GM21529 (cell line): ENCODE measurements around the gene CASD1.

Experiments used
- ATAC-seq: cut with Tn5 transposase; IDR thresholded peaks from one replicate; pipeline ENCODE4 v1.9.1; 2021; ENCODE audit not compliant: unreplicated experiment

CASD1 gene

DNA sequence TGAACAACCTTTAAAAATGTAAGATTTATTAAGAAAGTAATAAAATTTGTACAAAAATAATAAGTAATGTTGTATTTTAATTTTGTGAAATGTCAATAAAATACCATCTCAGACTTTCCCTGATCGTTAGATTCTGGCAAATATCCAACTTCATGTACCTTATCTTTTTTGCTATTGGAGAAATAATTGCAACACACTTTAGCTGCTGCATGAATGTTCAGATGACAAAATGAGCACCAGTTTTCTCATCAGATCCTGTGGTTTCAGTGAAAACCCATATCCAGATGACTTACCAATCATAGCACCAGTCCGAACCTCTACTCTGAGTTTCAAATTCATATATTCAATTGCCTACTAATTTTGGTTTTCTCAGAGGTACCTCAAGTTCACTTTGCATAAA, 69.9 kb downstream of the CASD1 start:
- ATAC-seq = no peak

DNA sequence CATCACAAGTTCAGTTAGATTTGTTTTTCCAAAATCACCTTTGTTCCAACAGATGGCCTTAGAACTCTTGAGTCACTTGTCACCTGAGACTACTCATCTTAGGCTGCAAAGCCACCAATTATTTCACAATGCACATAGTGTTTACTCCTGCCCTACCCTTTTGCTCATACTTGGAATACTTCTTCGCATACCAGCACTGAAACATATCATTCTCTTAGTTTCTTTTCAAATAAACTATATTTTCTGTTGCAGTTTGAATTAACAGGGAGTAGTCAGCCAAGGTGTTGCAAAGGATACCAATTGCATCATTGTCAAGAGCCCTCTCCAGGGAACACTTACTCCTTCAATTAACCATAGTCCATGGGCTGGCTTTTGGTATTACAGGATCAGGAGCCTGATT, 71.0 kb downstream of the CASD1 start:
- ATAC-seq = no peak

DNA sequence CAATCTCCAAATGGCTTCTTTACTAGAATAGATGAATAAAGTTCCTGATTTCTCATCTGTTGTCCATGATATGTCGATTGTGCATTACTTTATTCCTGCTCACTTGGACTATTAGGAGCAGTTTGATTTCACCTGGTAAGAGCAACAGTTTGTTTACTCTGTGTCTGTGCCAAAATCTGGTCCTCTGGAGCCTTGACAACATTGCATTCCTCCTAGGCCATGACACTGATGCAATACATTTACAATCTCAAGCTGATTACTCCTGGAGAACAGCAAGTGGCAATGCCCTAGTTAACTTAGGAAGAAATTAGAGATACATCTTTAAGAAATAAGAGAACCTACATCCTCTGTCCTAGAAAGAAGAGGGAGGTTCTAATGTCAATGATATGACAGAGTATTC, 74.5 kb downstream of the CASD1 start:
- no peak for ATAC-seq

DNA sequence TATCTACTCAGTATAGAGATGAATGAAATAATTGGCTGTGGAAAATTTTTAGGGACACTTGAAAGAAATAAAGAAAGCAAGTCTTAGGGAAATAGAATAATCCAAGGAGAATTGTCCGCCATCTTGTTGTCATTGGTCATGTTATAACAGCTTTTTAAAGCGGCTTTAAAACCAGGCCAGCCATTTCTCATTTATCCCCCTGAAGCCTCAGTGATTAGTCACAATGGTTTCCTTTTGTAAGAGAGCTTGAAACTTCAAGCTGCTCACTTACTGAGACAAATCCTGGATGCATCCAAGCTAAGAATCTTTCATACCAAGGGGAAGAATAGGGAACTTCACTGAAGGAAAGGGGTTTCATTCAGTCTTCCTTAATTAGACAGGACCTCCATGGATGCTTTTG, 78.5 kb downstream of the CASD1 start:
- no peak for ATAC-seq

DNA sequence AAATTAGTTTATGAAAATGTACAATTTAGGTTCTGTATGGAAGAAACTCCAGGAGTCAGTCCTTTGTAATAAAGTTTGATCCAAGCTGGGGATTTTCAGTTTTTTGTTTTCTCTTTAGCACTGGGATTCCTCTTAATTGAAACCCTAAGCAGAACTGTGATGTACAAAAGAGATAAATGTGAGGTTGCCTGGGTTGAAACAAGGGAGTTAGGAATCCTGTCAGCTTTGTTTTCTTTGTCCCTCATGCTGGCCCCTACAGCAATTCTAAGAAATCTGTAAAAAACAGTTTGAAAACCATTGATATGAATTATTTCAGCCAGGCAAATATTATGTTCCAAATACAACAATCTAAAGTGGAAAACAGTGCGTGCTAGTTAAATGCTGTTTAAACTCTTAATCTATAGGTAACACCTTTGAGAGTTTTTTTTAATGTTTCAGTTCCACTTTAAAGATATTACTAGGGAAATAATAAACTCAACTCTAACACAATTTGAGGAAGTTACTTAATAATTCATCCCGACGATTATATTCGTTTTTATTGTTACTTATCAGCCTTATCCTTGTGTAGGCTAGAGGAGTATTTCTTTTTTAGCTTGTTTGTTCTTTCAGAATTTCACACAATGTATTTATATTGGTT, 81.0 kb downstream of the CASD1 start:
- ATAC-seq = peak; percentile 49

DNA sequence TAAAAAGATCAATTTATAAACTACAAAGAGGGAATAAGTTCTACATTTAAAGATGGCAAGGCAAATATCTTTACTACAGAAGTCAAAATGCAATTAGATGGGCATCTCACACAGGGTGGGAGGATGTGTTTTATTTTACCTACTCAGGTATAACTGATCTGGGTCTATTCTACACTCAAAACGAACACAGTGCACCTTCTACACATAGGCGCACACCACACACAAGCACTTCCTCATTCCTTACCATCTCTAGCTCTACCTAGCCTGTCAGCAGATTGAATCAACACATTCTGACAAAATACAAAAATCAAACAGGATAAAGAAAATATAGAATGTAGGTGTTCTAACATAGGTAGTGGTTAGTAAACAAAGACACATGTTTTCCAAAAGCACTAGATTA, 81.6 kb downstream of the CASD1 start:
- peak; percentile 52 for ATAC-seq

DNA sequence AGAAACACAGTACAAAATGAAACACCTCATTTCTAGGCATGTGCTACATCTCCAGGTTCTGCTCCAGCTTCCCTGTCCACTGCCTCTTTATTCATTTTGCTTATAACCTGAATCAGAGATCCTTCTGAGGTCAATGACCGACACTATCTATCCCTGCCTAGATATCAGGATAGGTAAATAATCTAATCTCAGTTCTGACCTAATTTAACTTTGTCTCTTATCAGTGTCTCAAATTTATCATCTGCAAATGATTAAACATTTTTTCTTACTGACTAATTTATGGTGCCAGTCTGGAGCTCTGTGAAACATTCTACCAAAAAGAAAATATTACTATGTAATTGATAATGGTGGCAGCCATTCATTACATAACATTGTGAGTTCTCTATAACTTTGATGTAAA, 85.3 kb downstream of the CASD1 start:
- ATAC-seq = no peak

DNA sequence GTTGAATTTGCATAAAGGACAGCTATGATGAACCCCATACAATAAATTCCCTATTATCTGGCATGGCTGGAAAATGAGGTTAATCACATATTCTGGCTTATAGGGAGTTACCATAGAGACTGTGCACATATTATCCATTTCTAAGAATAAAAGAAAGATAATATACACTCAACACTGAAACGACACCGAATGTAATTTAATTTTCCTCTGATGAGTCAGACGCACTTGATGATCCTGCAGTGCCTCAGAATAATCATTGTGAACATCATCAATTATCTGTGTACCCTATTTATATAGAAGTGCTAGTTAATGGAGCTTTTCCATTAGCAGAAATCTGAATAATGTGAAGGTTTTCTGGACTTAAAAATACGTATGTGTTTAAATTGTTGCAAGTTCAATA, 86.1 kb downstream of the CASD1 start:
- ATAC-seq = no peak

DNA sequence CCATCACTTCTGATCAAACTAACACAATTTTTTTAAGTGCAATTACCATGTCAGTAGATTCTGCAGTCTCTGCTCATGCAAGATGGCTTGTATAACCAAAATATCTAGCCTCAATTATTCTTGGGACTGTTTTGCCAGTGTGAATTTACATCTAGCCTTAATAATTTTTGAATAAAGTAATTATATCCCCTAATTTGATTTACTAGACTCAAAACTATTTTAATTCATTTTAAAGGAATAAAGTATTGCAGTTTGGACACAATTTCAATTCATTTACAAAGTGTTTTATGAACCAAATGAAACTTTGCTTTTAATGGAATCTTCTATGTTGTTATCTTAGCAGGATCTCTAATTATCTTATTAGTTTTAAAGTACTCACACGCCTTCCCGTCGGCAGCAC, 90.7 kb downstream of the CASD1 start:
- ATAC-seq = no peak

DNA sequence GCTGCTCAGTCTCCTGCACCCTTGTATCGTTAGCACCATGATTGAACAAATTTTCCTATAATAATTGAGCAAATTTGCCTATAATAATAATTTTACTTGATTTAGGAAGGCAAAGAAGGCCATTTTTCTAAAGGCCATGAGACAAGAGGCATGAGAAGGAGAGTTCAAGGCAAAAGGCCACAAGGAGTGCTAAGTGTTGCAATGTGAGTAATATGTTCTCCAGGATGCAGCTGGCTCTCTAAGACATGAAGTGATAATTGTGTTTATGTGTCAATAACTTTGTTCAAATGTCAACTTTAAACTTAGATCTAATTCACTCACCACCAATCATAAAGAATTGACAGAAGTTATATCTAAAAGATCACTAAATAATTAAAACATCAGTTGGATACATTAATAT, 92.6 kb downstream of the CASD1 start:
- ATAC-seq = no peak

DNA sequence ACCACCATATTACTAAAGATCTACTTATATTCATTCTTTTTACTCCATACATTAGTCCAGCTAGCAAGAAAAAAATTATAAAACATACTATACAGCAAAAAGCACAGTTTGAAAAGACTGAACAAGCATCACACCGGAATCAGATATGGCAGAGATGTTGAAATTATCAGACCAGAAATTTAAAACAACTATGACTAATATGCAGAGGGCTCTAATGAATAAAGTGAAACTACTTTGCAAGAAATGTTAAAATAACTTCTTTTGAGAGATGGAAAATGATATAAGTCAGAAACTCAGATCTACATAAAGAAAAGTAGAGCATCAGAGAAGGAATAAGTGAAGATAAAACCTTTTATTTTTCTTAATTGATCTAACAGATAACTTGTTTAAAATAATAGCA, 95.4 kb downstream of the CASD1 start:
- ATAC-seq = peak; percentile 69
